ENCODE measurements around the gene ORMDL2.

- TF ChIP-seq GLIS3 (CRISPR knock-in tag; IDR thresholded peaks at IDR 0.05) (no peak), PATZ1 (CRISPR knock-in tag; IDR thresholded peaks at IDR 0.05; ENCODE audit: borderline replicate concordance) (no peak), ZNF8 (CRISPR knock-in tag; IDR thresholded peaks at IDR 0.05) (no peak), TOX (CRISPR knock-in tag; IDR thresholded peaks at IDR 0.05; ENCODE audit: borderline replicate concordance) (no peak), POU6F1 (CRISPR knock-in tag; IDR thresholded peaks at IDR 0.05; ENCODE audit: borderline replicate concordance, low read depth) (no peak), CREB5 (CRISPR knock-in tag; IDR thresholded peaks at IDR 0.05; ENCODE audit: low read depth) (no peak), ZNF565 (CRISPR knock-in tag; conservative IDR thresholded peaks at IDR 0.05; ENCODE audit: low read depth) (no peak), SNAI2 (CRISPR knock-in tag; IDR thresholded peaks at IDR 0.05) (no peak), OSR1 (CRISPR knock-in tag; IDR thresholded peaks at IDR 0.05) (no peak), PPARA (CRISPR knock-in tag; IDR thresholded peaks at IDR 0.05; ENCODE audit: borderline replicate concordance) (no peak)
Observed at GRCh38 chr12:55822228-55822627, 4.4 kb downstream of the ORMDL2 start.

Measured in SK-N-SH treated with all-trans-retinoic acid at 6 μM for 48 hours (cell line).